Parathyroid adenoma (tissue), 2 donors: ENCODE data around the gene JMJD4.

Experiments used
- H2AFZ ChIP-seq: fragments of 300-600 bp; sonication (generic); one replicate; pipeline ENCODE4 v1.7.0; 2017; ENCODE audit warnings: antibody characterized with exemption, mild to moderate bottlenecking
- H3K27ac ChIP-seq: fragments of 300-600 bp; sonication (generic); one replicate; pipeline ENCODE4 v1.7.0; 2017
- H3K27me3 ChIP-seq: fragments of 300-600 bp; sonication (generic); one replicate; pipeline ENCODE4 v1.7.0; 2017; ENCODE audit warnings: low read length; ENCODE audit not compliant: control insufficient read depth, insufficient read depth
- H3K36me3 ChIP-seq: fragments of 300-600 bp; sonication (generic); one replicate; pipeline ENCODE4 v1.7.0; 2017; ENCODE audit warnings: low read length; ENCODE audit not compliant: control insufficient read depth, insufficient read depth
- H3K4me1 ChIP-seq: fragments of 300-600 bp; sonication (generic); one replicate; pipeline ENCODE4 v1.7.0; 2017; ENCODE audit warnings: control low read depth
- H3K4me2 ChIP-seq: fragments of 300-600 bp; sonication (generic); one replicate; pipeline ENCODE4 v1.7.0; 2017; ENCODE audit warnings: low read length
- H3K4me3 ChIP-seq: fragments of 300-600 bp; sonication (generic); one replicate; pipeline ENCODE4 v1.7.0; 2017; ENCODE audit warnings: low read depth, low read length
- H3K79me2 ChIP-seq: fragments of 300-600 bp; sonication (generic); one replicate; pipeline ENCODE4 v1.7.0; 2017; ENCODE audit warnings: control low read depth
- H3K9ac ChIP-seq: fragments of 300-600 bp; sonication (generic); one replicate; pipeline ENCODE4 v1.7.0; 2017; ENCODE audit warnings: mild to moderate bottlenecking
- H3K9me3 ChIP-seq: fragments of 300-600 bp; sonication (generic); one replicate; pipeline ENCODE4 v1.7.0; 2017; ENCODE audit warnings: low read length; ENCODE audit not compliant: control insufficient read depth
- CTCF ChIP-seq: fragments of 300-600 bp; sonication (generic); IDR thresholded peaks from one replicate; pipeline ENCODE4 v1.7.0; 2017; ENCODE audit warnings: antibody characterized with exemption, mild to moderate bottlenecking
- donor health status: primary hyperparathyroidism.

Gene JMJD4

GRCh38 chr1:227754958-227755357 is 19.9 kb upstream of the JMJD4 start:
- Histone ChIP-seq H3K36me3 (no peaks in the 10 kb centered on the region), H3K4me1 (no peaks in the 10 kb centered on the region), H3K27me3 (no peaks in the 10 kb centered on the region), H3K9ac (no peak overlapping the region), H3K79me2 (peaks cover 3% of the 10 kb centered on the region), H2AFZ (no peak overlapping the region), H3K4me2 (no peak overlapping the region), H3K4me3 (no peak overlapping the region), H3K27ac (no peak overlapping the region), H3K9me3 (no peaks in the 10 kb centered on the region)
- no peak for TF ChIP-seq CTCF

- no peaks in the 10 kb centered on the region for H3K4me1 ChIP-seq
- no peak overlapping the region for H3K27ac ChIP-seq
- H3K36me3 ChIP-seq, result no peaks in the 10 kb centered on the region
Observed at GRCh38 chr1:227753999-227754711, 19.1 kb upstream of the JMJD4 start.

GRCh38 chr1:227749916-227750710 is 15.0 kb upstream of the JMJD4 start:
- H3K36me3 ChIP-seq, result no peaks in the 10 kb centered on the region
- H3K4me1 ChIP-seq, result no peaks in the 10 kb centered on the region
- no peaks in the 10 kb centered on the region for H3K27me3 ChIP-seq
- H3K27ac ChIP-seq, result no peak overlapping the region
- TF ChIP-seq CTCF, result no peak
- H3K4me2 ChIP-seq, result no peak overlapping the region
- no peaks in the 10 kb centered on the region for H3K9me3 ChIP-seq
- H3K4me3 ChIP-seq, result no peak overlapping the region
- peaks cover 20% of the 10 kb centered on the region for H3K79me2 ChIP-seq
- H2AFZ ChIP-seq, result no peak overlapping the region
- H3K9ac ChIP-seq, result no peak overlapping the region

More at GRCh38 chr1:227753999-227754711, 19.1 kb upstream of the JMJD4 start:
- Histone ChIP-seq H2AFZ (no peak overlapping the region), H3K9me3 (no peaks in the 10 kb centered on the region), H3K4me2 (no peak overlapping the region), H3K9ac (no peak overlapping the region), H3K79me2 (peaks cover 6% of the 10 kb centered on the region), H3K4me3 (no peak overlapping the region), H3K27me3 (no peaks in the 10 kb centered on the region)
- no peak for TF ChIP-seq CTCF

GRCh38 chr1:227749225-227749624 is 14.1 kb upstream of the JMJD4 start:
- no peak overlapping the region for H3K4me3 ChIP-seq

More at GRCh38 chr1:227749225-227749624, 14.1 kb upstream of the JMJD4 start:
- no peaks in the 10 kb centered on the region for H3K36me3 ChIP-seq
- H3K9ac ChIP-seq, result no peak overlapping the region
- H3K27ac ChIP-seq, result no peak overlapping the region
- H3K9me3 ChIP-seq, result no peaks in the 10 kb centered on the region
- no peak for TF ChIP-seq CTCF
- H3K27me3 ChIP-seq, result no peaks in the 10 kb centered on the region
- H3K4me2 ChIP-seq, result no peak overlapping the region
- H3K79me2 ChIP-seq, result peaks cover 20% of the 10 kb centered on the region
- no peaks in the 10 kb centered on the region for H3K4me1 ChIP-seq
- no peak overlapping the region for H2AFZ ChIP-seq
